ENCODE measurements around the gene CD4.
"Not testable (repeated sequence)": the region's sequence is repeated elsewhere in the genome, so short reads cannot be mapped to it uniquely, and the experiment has no call there.

The CD4 gene

GRCh38 chr12:6868211-6869048, 79.1 kb downstream of the CD4 start:
- H3K4me3 ChIP-seq (ENCODE audit: low read length) = peak overlapping the region; percentile 88
- peak; percentile 12 for TF ChIP-seq CTCF (IDR thresholded peaks at IDR 0.05; ENCODE audit: insufficient read depth, low read depth, low read length, missing control alignments)
- peak; percentile 18 for DNase-seq (ENCODE audit: low read depth)

GRCh38 chr12:6869049-6870021, 80.0 kb downstream of the CD4 start:
- peak; percentile 80 for DNase-seq (ENCODE audit: low read depth)

GRCh38 chr12:6870304-6870703, 81.0 kb downstream of the CD4 start:
- H3K4me3 ChIP-seq (ENCODE audit: low read length); DNase-seq (ENCODE audit: low read depth): not testable (repeated sequence)

More at GRCh38 chr12:6869049-6870021, 80.0 kb downstream of the CD4 start:
- peak; percentile 87 for TF ChIP-seq CTCF (IDR thresholded peaks at IDR 0.05; ENCODE audit: insufficient read depth, low read depth, low read length, missing control alignments)
- H3K4me3 ChIP-seq (ENCODE audit: low read length) = peak overlapping the region; percentile 88
